Loucy (cell line): ENCODE measurements around the gene TMEM132D.

Experiments used
- EZH2phosphoT487 ChIP-seq: fragments of 200-600 bp; IDR thresholded peaks from 2 replicates; pipeline ENCODE4 v1.6.1; 2018; ENCODE audit warnings: antibody characterized with exemption, mild to moderate bottlenecking, moderate library complexity, borderline replicate concordance
- TF ChIP-seq, protein P1 (sequence below): fragments of 200-600 bp; sonication (generic); conservative IDR thresholded peaks from 2 replicates; pipeline ENCODE4 v1.5.1; 2014; ENCODE audit warnings: mild to moderate bottlenecking, antibody characterized with exemption, low read length

DNA sequence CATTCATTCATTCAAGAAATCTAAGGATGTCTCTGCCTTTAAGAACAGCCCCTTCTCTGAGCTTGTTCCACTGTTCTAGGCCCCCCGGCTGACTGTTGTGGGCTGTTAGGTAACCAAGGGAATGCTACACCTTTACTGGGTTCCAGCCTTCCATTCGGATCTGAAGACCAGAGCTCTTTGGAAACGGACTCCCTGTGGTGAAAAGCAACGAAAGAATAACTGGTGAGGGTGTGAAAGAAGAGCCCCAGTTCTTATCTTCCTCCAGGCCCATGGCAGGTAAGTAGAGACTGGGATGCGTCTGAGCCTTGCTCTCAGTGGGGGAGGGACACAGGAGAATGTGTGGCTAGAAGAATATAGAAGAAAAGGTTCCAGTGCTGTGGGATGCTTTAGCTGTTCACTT, 207.4 kb downstream of the TMEM132D start:
- TF ChIP-seq, protein P1, sequence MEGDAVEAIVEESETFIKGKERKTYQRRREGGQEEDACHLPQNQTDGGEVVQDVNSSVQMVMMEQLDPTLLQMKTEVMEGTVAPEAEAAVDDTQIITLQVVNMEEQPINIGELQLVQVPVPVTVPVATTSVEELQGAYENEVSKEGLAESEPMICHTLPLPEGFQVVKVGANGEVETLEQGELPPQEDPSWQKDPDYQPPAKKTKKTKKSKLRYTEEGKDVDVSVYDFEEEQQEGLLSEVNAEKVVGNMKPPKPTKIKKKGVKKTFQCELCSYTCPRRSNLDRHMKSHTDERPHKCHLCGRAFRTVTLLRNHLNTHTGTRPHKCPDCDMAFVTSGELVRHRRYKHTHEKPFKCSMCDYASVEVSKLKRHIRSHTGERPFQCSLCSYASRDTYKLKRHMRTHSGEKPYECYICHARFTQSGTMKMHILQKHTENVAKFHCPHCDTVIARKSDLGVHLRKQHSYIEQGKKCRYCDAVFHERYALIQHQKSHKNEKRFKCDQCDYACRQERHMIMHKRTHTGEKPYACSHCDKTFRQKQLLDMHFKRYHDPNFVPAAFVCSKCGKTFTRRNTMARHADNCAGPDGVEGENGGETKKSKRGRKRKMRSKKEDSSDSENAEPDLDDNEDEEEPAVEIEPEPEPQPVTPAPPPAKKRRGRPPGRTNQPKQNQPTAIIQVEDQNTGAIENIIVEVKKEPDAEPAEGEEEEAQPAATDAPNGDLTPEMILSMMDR = no peak
- no peak for TF ChIP-seq EZH2phosphoT487
